Astrocyte (in vitro differentiated cells and primary cell): ENCODE data around the gene CST9. TPM values are rescaled to one million over a fixed set of nuclear protein-coding genes. Genes with fewer than 3 reads are reported as not detected.

ENCODE experiments used
- DNase-seq: peaks from one replicate; pipeline ENCODE4 v3.0.0-alpha.2; 2010; ENCODE audit warnings: low read depth
- FAIRE-seq: peaks from 2 replicates; lab custom pipeline; 2011; peaks lifted over from hg19 to GRCh38; lab: Jason Lieb, UNC
- H2AFZ ChIP-seq: 2 replicates; pipeline ENCODE4 v1.6.0; 2012; ENCODE audit warnings: low read depth, low read length, inconsistent platforms
- H3K27ac ChIP-seq: 2 replicates; pipeline ENCODE4 v1.5.1; 2011; ENCODE audit warnings: low read depth, low read length, inconsistent platforms
- H3K27me3 ChIP-seq: 2 replicates; pipeline ENCODE4 v1.6.0; 2011; ENCODE audit warnings: low read length, inconsistent platforms; ENCODE audit not compliant: insufficient read depth
- H3K36me3 ChIP-seq: 2 replicates; pipeline ENCODE4 v1.5.1; 2011; ENCODE audit warnings: low read length, inconsistent platforms; ENCODE audit not compliant: insufficient read depth
- H3K4me1 ChIP-seq: 2 replicates; pipeline ENCODE4 v1.5.1; 2011; ENCODE audit warnings: low read length, inconsistent platforms; ENCODE audit not compliant: insufficient read depth
- H3K4me2 ChIP-seq: 2 replicates; pipeline ENCODE4 v1.6.0; 2012; ENCODE audit warnings: low read length, inconsistent platforms
- H3K4me3 ChIP-seq: 2 replicates; pipeline ENCODE4 v1.5.1; 2011; ENCODE audit warnings: low read depth, mild to moderate bottlenecking, low read length, inconsistent platforms; ENCODE audit not compliant: insufficient read depth
- H3K79me2 ChIP-seq: 2 replicates; pipeline ENCODE4 v1.6.0; 2012; ENCODE audit warnings: mild to moderate bottlenecking, low read length, inconsistent platforms; ENCODE audit not compliant: insufficient read depth
- H3K9ac ChIP-seq: 2 replicates; pipeline ENCODE4 v1.6.0; 2012; ENCODE audit warnings: mild to moderate bottlenecking, low read length, inconsistent platforms
- H3K9me3 ChIP-seq: 2 replicates; pipeline ENCODE4 v1.5.1; 2012; ENCODE audit warnings: low read depth, mild to moderate bottlenecking, low read length, inconsistent platforms; ENCODE audit not compliant: insufficient read depth
- H4K20me1 ChIP-seq: 2 replicates; pipeline ENCODE4 v1.6.0; 2012; ENCODE audit warnings: low read length, inconsistent platforms; ENCODE audit not compliant: insufficient read depth
- H3K27ac Mint-ChIP-seq: one replicate; pipeline ENCODE4 v1.8.0; 2021; ENCODE audit warnings: mild to moderate bottlenecking, mixed read lengths; ENCODE audit not compliant: unreplicated experiment
- H3K27me3 Mint-ChIP-seq: one replicate; pipeline ENCODE4 v1.8.0; 2021; ENCODE audit warnings: low read depth, mixed read lengths; ENCODE audit not compliant: unreplicated experiment
- H3K36me3 Mint-ChIP-seq: one replicate; pipeline ENCODE4 v1.8.0; 2021; ENCODE audit warnings: low read depth, mixed read lengths; ENCODE audit not compliant: unreplicated experiment
- H3K4me1 Mint-ChIP-seq: one replicate; pipeline ENCODE4 v1.8.0; 2021; ENCODE audit warnings: low read depth, mixed read lengths; ENCODE audit not compliant: unreplicated experiment
- H3K4me3 Mint-ChIP-seq: one replicate; pipeline ENCODE4 v1.8.0; 2021; ENCODE audit warnings: mild to moderate bottlenecking, moderate library complexity, mixed read lengths; ENCODE audit not compliant: unreplicated experiment
- H3K9me3 Mint-ChIP-seq: one replicate; pipeline ENCODE4 v1.8.0; 2021; ENCODE audit warnings: mild to moderate bottlenecking, mixed read lengths; ENCODE audit not compliant: unreplicated experiment
- CTCF ChIP-seq: IDR thresholded peaks from 2 replicates; pipeline ENCODE4 v1.5.1; 2011; ENCODE audit warnings: low read depth, mild to moderate bottlenecking, inconsistent platforms, low read length, moderate library complexity; ENCODE audit not compliant: insufficient read depth
- EZH2 ChIP-seq: IDR thresholded peaks from 2 replicates; pipeline ENCODE4 v1.6.1; 2012; ENCODE audit warnings: mild to moderate bottlenecking, low read length, inconsistent platforms; ENCODE audit not compliant: insufficient read depth
- total RNA-seq: library from RNA; stranded (reverse); gene quantifications from 2 replicates; pipeline ENCODE4 v1.2.1, GENCODE V29; 2021

Gene CST9
- total RNA-seq, 1 donor from 2014 or later: not detected

GRCh38 chr20:23645575-23645974, 39.9 kb upstream of the CST9 start:
- H3K27me3 ChIP-seq: no peaks in the 10 kb centered on the region
- peaks cover 6% of the 10 kb centered on the region for H3K4me1 ChIP-seq
- H3K27ac Mint-ChIP-seq: no peak overlapping the region
- H4K20me1 ChIP-seq: peaks cover 6% of the 10 kb centered on the region
- FAIRE-seq (no peak), DNase-seq (no peak)
- H3K27me3 Mint-ChIP-seq: peaks cover 5% of the 10 kb centered on the region
- peaks cover 16% of the 10 kb centered on the region for H3K4me1 Mint-ChIP-seq
- no peak overlapping the region for H3K4me3 ChIP-seq
- no peak overlapping the region for H2AFZ ChIP-seq
- H3K9ac ChIP-seq: no peak overlapping the region
- H3K4me2 ChIP-seq: no peak overlapping the region
- H3K27ac ChIP-seq: no peak overlapping the region
- H3K9me3 ChIP-seq: no peaks in the 10 kb centered on the region
- TF ChIP-seq CTCF: no peak
- TF ChIP-seq EZH2: no peak
- no peaks in the 10 kb centered on the region for H3K9me3 Mint-ChIP-seq
- no peaks in the 10 kb centered on the region for H3K79me2 ChIP-seq
- H3K36me3 ChIP-seq: no peaks in the 10 kb centered on the region
- H3K36me3 Mint-ChIP-seq: no peaks in the 10 kb centered on the region
- no peak overlapping the region for H3K4me3 Mint-ChIP-seq

- Histone ChIP-seq H2AFZ (no peak overlapping the region), H3K4me1 (peaks cover 6% of the 10 kb centered on the region), H4K20me1 (peaks cover 6% of the 10 kb centered on the region), H3K27me3 (no peaks in the 10 kb centered on the region), H3K9ac (no peak overlapping the region), H3K9me3 (no peaks in the 10 kb centered on the region), H3K36me3 (no peaks in the 10 kb centered on the region), H3K4me2 (no peak overlapping the region), H3K79me2 (no peaks in the 10 kb centered on the region), H3K4me3 (no peak overlapping the region), H3K27ac (no peak overlapping the region)
- TF ChIP-seq CTCF: no peak
- H3K4me3 Mint-ChIP-seq: no peak overlapping the region
- no peak overlapping the region for H3K27ac Mint-ChIP-seq
- FAIRE-seq (no peak), DNase-seq (no peak)
- H3K36me3 Mint-ChIP-seq: no peaks in the 10 kb centered on the region
- peaks cover 5% of the 10 kb centered on the region for H3K27me3 Mint-ChIP-seq
- H3K9me3 Mint-ChIP-seq: no peaks in the 10 kb centered on the region
- H3K4me1 Mint-ChIP-seq: peaks cover 16% of the 10 kb centered on the region
Observed at GRCh38 chr20:23644164-23644563, 38.4 kb upstream of the CST9 start.

- Mint-ChIP-seq H3K4me3 (no peak overlapping the region), H3K9me3 (no peaks in the 10 kb centered on the region), H3K27ac (no peak overlapping the region), H3K27me3 (peaks cover 5% of the 10 kb centered on the region), H3K4me1 (peaks cover 16% of the 10 kb centered on the region), H3K36me3 (no peaks in the 10 kb centered on the region)
- H4K20me1 ChIP-seq: peaks cover 6% of the 10 kb centered on the region
- H3K9ac ChIP-seq: no peak overlapping the region
- H3K27ac ChIP-seq: no peak overlapping the region
- H3K36me3 ChIP-seq: no peaks in the 10 kb centered on the region
- no peak for FAIRE-seq
- no peaks in the 10 kb centered on the region for H3K27me3 ChIP-seq
- H3K9me3 ChIP-seq: no peaks in the 10 kb centered on the region
- peaks cover 6% of the 10 kb centered on the region for H3K4me1 ChIP-seq
- no peak for DNase-seq
- no peak for TF ChIP-seq CTCF
- no peak overlapping the region for H3K4me2 ChIP-seq
- no peak overlapping the region for H2AFZ ChIP-seq
- no peak overlapping the region for H3K4me3 ChIP-seq
- no peaks in the 10 kb centered on the region for H3K79me2 ChIP-seq
Observed at GRCh38 chr20:23643659-23644058, 37.9 kb upstream of the CST9 start.
